ENCODE measurements around the gene ADORA2A.

The ADORA2A gene

GRCh38 chr22:24440718-24441405 is 13.5 kb downstream of the ADORA2A start:
- H3K27me3 ChIP-seq, result no peaks in the 10 kb centered on the region
- H3K36me3 ChIP-seq, result no peaks in the 10 kb centered on the region
- TF ChIP-seq Cebpa-rat (IDR thresholded peaks at IDR 0.05), result no peak
- peaks cover 99 to 100% (median 100%) of the 10 kb centered on the region in 10 experiments for H3K4me1 ChIP-seq
- no peak overlapping the region; a peak in 1 of 20 replicates for H3K4me3 ChIP-seq
- H3K4me2 ChIP-seq, result peak overlapping the region; percentile 67 to 99 (median 81)
- H3K9me3 ChIP-seq (replicated peaks in 1 of 11), result no peaks in the 10 kb centered on the region
- H3K27ac ChIP-seq, result peak overlapping the region in 9 of 11 experiments; percentile 4 to 76 (median 59); a peak in 16 of 22 replicates
- peak overlapping the region in 6 of 11 experiments; percentile 10 to 55 (median 40); a peak in 4 of 22 replicates for H3K9ac ChIP-seq
- H4K20me1 ChIP-seq, result no peaks in the 10 kb centered on the region

DNA sequence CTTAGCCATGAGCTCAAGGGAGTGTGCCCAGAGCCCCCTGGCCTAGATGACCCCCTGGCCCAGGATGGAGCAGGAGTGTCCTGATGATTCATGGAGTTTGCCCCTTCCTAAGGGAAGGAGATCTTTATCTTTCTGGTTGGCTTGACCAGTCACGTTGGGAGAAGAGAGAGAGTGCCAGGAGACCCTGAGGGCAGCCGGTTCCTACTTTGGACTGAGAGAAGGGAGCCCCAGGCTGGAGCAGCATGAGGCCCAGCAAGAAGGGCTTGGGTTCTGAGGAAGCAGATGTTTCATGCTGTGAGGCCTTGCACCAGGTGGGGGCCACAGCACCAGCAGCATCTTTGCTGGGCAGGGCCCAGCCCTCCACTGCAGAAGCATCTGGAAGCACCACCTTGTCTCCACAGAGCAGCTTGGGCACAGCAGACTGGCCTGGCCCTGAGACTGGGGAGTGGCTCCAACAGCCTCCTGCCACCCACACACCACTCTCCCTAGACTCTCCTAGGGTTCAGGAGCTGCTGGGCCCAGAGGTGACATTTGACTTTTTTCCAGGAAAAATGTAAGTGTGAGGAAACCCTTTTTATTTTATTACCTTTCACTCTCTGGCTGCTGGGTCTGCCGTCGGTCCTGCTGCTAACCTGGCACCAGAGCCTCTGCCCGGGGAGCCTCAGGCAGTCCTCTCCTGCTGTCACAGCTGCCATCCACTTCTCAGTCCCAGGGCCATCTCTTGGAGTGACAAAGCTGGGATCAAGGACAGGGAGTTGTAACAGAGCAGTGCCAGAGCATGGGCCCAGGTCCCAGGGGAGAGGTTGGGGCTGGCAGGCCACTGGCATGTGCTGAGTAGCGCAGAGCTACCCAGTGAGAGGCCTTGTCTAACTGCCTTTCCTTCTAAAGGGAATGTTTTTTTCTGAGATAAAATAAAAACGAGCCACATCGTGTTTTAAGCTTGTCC is 14.3 kb downstream of the ADORA2A start:
- no peak for TF ChIP-seq Cebpa-rat (IDR thresholded peaks at IDR 0.05)
- Histone ChIP-seq H3K36me3 (no peaks in the 10 kb centered on the region), H3K4me3 (0 out of 20 replicates have a peak overlapping the region, but pooled peaks of 2 of the 10 experiments have one; percentile 17 to 21), H3K27ac (peak overlapping the region in 10 of 11 experiments; percentile 11 to 76 (median 55); a peak in 16 of 22 replicates), H3K9ac (peak overlapping the region; percentile 21 to 62 (median 50); a peak in 19 of 22 replicates), H3K4me1 (peaks cover 94 to 100% (median 96%) of the 10 kb centered on the region in 10 experiments), H3K9me3 (replicated peaks in 1 of 11) (no peaks in the 10 kb centered on the region), H3K4me2 (peak overlapping the region; percentile 67 to 99 (median 81)), H4K20me1 (no peaks in the 10 kb centered on the region), H3K27me3 (no peaks in the 10 kb centered on the region)

DNA sequence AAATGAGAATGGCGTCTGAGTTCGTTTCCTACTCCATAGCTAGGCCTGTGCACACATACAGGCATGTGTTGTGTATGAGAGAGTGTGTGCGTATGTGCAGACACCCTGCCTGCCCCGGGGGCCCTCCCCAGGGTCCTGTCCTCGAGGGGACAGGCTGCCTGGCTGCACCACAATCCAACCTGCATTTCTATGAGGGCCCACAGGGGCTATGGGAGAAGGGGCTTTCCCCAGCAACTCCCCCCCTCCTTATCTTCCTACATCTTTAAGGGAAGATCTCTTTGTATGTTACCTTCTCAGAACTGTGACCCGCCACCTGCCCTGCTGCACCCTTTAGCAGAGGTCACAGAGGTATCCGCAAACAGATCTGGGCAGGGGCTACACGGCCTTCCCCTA is 14.9 kb downstream of the ADORA2A start:
- Histone ChIP-seq H3K4me3 (no peak overlapping the region), H3K27me3 (no peaks in the 10 kb centered on the region), H3K36me3 (no peaks in the 10 kb centered on the region), H3K9me3 (replicated peaks in 1 of 11) (no peaks in the 10 kb centered on the region), H3K4me1 (peaks cover 88 to 95% (median 89%) of the 10 kb centered on the region in 10 experiments), H4K20me1 (no peaks in the 10 kb centered on the region), H3K27ac (peak overlapping the region in 10 of 11 experiments; percentile 11 to 76 (median 55); a peak in 16 of 22 replicates), H3K9ac (peak overlapping the region; percentile 21 to 62 (median 50); a peak in 19 of 22 replicates), H3K4me2 (peak overlapping the region; percentile 67 to 99 (median 81))
- no peak for TF ChIP-seq Cebpa-rat (IDR thresholded peaks at IDR 0.05)

GRCh38 chr22:24443668-24444067 is 16.3 kb downstream of the ADORA2A start:
- Histone ChIP-seq H3K4me1 (peaks cover 74 to 86% (median 78%) of the 10 kb centered on the region in 10 experiments), H3K4me2 (peak overlapping the region; percentile 67 to 99 (median 81); a peak in 20 of 22 replicates), H4K20me1 (no peaks in the 10 kb centered on the region), H3K27me3 (no peaks in the 10 kb centered on the region), H3K36me3 (no peaks in the 10 kb centered on the region), H3K27ac (peak overlapping the region in 1 of 11 experiments; percentile 34; a peak in 1 of 22 replicates), H3K4me3 (no peak overlapping the region), H3K9me3 (replicated peaks in 1 of 11) (no peaks in the 10 kb centered on the region), H3K9ac (no peak overlapping the region)
- TF ChIP-seq Cebpa-rat (IDR thresholded peaks at IDR 0.05), result no peak

DNA sequence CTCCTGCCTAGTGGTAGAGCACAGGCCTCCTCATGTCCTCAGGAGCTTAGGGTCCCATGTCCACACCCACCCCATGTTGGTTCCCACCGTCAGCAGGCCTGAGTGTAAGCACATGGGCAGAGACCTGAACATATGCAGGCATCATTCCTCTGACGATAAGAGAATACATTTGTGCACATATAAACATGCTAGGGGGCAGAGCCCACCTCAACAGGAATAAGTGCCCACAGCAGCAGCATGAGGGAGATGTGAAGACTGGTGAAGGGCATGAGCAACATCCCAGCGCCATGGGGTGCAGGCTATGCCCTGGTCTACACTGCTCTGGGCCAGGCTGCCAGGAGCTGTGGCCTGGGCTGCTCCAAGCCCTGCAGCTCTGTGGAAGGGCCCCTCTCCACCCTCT is 16.9 kb downstream of the ADORA2A start:
- TF ChIP-seq Cebpa-rat (IDR thresholded peaks at IDR 0.05), result no peak
- Histone ChIP-seq H3K4me1 (peaks cover 70 to 86% (median 77%) of the 10 kb centered on the region in 10 experiments), H3K4me3 (no peak overlapping the region), H3K9ac (peak overlapping the region in 3 of 11 experiments; percentile 12 to 48 (median 46); a peak in 3 of 22 replicates), H3K4me2 (peak overlapping the region; percentile 67 to 99 (median 81)), H3K9me3 (replicated peaks in 1 of 11) (no peaks in the 10 kb centered on the region), H4K20me1 (no peaks in the 10 kb centered on the region), H3K36me3 (no peaks in the 10 kb centered on the region), H3K27me3 (no peaks in the 10 kb centered on the region), H3K27ac (peak overlapping the region in 5 of 11 experiments; percentile 0 to 34 (median 6); a peak in 1 of 22 replicates)

DNA sequence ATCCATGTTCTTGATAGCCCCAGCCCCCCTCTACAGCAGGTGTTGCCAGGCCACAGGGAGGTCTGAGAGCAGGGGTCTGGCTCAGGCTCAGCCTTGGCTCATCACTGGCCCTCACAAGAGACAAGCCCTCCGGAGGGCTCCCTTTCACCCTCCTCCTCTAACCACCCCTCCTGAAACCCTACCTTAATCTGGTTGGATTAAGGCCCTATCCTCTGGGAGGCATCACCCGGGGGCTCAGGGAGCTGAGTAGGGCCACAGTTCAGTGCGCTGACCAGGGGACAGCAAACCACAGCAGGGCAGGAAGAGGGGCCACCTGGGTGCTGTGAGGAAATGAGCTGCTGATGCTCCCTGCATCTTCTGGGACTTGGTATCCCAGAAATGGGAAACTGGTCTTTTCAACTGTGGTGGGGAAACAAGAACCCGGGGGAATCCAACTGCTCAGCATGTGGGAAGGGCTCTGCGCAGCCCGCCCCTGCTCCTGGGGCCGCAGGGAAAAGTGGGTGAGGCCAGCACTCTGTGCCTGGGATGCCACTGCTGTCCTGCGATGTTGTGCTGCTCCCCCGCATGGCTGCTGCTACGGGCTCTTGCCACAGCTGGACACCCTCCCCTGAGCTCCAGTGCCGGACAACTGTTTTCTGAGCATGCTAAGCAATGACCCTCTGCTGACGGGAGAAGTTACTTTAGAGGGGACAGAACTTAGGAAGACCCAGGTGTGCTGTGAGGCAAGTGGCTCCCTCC is 17.5 kb downstream of the ADORA2A start:
- H3K4me2 ChIP-seq, result peak overlapping the region; percentile 67 to 99 (median 81)
- peaks cover 70 to 86% (median 77%) of the 10 kb centered on the region in 10 experiments for H3K4me1 ChIP-seq
- peak overlapping the region in 6 of 11 experiments; percentile 8 to 48 (median 42); a peak in 8 of 22 replicates for H3K9ac ChIP-seq
- H4K20me1 ChIP-seq, result no peaks in the 10 kb centered on the region
- H3K36me3 ChIP-seq, result no peaks in the 10 kb centered on the region
- no peak for TF ChIP-seq Cebpa-rat (IDR thresholded peaks at IDR 0.05)
- no peak overlapping the region for H3K4me3 ChIP-seq
- H3K27me3 ChIP-seq, result no peaks in the 10 kb centered on the region
- no peaks in the 10 kb centered on the region for H3K9me3 ChIP-seq (replicated peaks in 1 of 11)
- H3K27ac ChIP-seq, result peak overlapping the region in 5 of 11 experiments; percentile 0 to 34 (median 6); a peak in 3 of 22 replicates

DNA sequence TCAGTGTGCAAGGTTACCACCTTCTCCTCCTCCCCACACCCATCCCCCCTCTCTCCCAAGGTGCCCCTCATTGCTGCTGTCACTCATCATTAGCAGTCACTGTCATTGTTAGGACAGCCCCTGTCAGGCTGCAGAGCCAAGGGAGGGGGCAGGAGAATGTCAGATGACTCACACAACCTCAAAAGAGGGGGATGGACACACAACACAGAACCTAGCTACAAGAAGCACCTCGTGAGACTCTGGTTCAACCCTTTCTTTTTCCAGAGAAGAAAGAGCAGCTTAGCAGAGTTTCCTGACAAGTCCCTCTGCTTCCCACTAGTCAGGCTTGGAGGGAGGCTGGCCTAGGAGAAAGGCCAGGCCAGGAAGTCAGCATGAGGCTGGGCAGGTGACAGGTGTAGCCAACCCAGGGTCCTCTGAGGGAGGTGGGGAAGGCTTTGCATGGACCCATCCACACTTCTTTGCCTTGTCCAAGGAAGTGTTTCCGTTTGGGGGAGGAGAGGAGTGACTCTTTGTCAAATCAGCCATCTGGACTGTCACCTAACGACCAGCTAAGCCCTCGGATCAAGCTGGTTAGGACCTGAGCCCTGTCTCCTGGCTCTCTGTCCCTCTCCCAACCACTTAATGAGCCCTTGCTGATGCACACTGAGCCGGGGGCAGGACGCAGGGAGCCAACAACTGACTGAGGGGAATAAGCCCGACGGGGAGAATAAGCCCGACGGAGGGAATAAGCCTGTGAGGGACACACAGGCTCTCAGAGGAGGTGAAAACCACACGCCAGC is 18.3 kb downstream of the ADORA2A start:
- peak overlapping the region; percentile 67 to 99 (median 81) for H3K4me2 ChIP-seq
- H3K9ac ChIP-seq, result peak overlapping the region in 5 of 11 experiments; percentile 12 to 46 (median 39); a peak in 5 of 22 replicates
- H4K20me1 ChIP-seq, result no peaks in the 10 kb centered on the region
- H3K27ac ChIP-seq, result peak overlapping the region in 2 of 11 experiments; percentile 6 to 34; a peak in 2 of 22 replicates
- H3K4me1 ChIP-seq, result peaks cover 70 to 86% (median 77%) of the 10 kb centered on the region in 10 experiments
- TF ChIP-seq Cebpa-rat (IDR thresholded peaks at IDR 0.05), result no peak
- no peaks in the 10 kb centered on the region for H3K36me3 ChIP-seq
- no peak overlapping the region for H3K4me3 ChIP-seq
- no peaks in the 10 kb centered on the region for H3K27me3 ChIP-seq
- no peaks in the 10 kb centered on the region for H3K9me3 ChIP-seq (replicated peaks in 1 of 11)

Data from BLaER1 treated with 17β-estradiol and CSF1 and Interleukin-3, amounts not matched to agents 10 nM and 100 nM (cell line).